GM21786 (cell line): ENCODE measurements around the gene TMEM101.
"Not testable (repeated sequence)": the region's sequence is repeated elsewhere in the genome, so short reads cannot be mapped to it uniquely, and the experiment has no call there.

Experiments used
- ATAC-seq: cut with Tn5 transposase; IDR thresholded peaks from one replicate; pipeline ENCODE4 v1.9.1; 2021; ENCODE audit not compliant: unreplicated experiment

TMEM101 gene

GRCh38 chr17:44000871-44001460 lies 13.8 kb downstream of the TMEM101 start:
- no peak for ATAC-seq

- no peak for ATAC-seq
Observed at GRCh38 chr17:44000141-44000860, 14.5 kb downstream of the TMEM101 start.

- ATAC-seq: no peak
Observed at GRCh38 chr17:43999024-43999423, 15.7 kb downstream of the TMEM101 start.

GRCh38 chr17:43998552-43998951 lies 16.2 kb downstream of the TMEM101 start:
- ATAC-seq: no peak

- not testable (repeated sequence) for ATAC-seq
Observed at GRCh38 chr17:43997180-43997579, 17.6 kb downstream of the TMEM101 start.

GRCh38 chr17:43995150-43995471 lies 19.7 kb downstream of the TMEM101 start:
- no peak for ATAC-seq

GRCh38 chr17:43994272-43995149 lies 20.3 kb downstream of the TMEM101 start:
- ATAC-seq: no peak

- no peak for ATAC-seq
Observed at GRCh38 chr17:43992641-43993040, 22.1 kb downstream of the TMEM101 start.

- ATAC-seq: no peak
Observed at GRCh38 chr17:43988301-43988700, 26.5 kb downstream of the TMEM101 start.

- no peak for ATAC-seq
Observed at GRCh38 chr17:43987131-43988021, 27.4 kb downstream of the TMEM101 start.

- ATAC-seq: no peak
Observed at GRCh38 chr17:43986225-43986981, 28.4 kb downstream of the TMEM101 start.

- ATAC-seq: no peak
Observed at GRCh38 chr17:43984521-43984920, 30.2 kb downstream of the TMEM101 start.

- no peak for ATAC-seq
Observed at GRCh38 chr17:43983515-43984411, 31.0 kb downstream of the TMEM101 start.

GRCh38 chr17:43983196-43983514 lies 31.6 kb downstream of the TMEM101 start:
- ATAC-seq: no peak

- no peak for ATAC-seq
Observed at GRCh38 chr17:43982171-43982570, 32.6 kb downstream of the TMEM101 start.

GRCh38 chr17:43979671-43980070 lies 35.1 kb downstream of the TMEM101 start:
- no peak for ATAC-seq

GRCh38 chr17:43979011-43979410 lies 35.8 kb downstream of the TMEM101 start:
- ATAC-seq: no peak

GRCh38 chr17:43978078-43978477 lies 36.7 kb downstream of the TMEM101 start:
- ATAC-seq: no peak
